ENCODE results near the gene CDC45.

Gene CDC45

DNA sequence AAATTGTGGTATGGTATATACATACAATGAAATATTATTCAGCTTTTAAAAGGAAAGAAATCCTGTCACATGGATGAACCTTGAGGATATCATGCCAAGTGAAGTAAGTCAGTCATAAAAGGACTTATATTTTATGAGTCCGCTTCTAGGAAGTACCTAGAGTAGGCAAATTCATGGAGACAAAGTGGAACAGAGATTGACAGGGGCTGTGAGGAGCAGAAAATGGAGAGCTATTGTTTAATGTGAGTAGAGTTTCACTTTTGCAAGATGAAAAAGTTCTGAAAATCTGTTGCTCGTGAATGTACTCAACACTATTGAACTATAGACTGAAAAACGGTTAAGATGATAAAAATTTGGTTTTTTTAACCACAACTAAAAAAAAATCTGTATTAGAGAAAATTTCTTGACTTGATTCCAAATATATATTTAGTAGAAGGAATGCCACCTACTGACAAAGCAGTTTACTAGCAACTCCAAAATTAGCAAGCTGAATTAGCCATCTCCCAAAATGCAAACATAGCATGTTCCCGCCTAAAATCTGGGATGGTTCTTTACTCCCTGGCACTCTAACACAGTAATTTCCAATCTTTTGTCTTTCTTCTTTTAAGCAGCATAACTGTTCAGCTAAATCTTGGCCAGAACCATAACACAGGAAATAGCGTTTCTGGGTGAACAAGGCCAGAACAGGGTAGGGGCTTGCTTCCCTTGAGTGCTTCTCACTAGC is 2.2 kb upstream of the CDC45 start:
- peak overlapping the region; percentile 90 to 93 for H3K4me3 ChIP-seq (replicated peaks in 1 of 2; ENCODE audit: low read depth in 2 of 2, low read length in 2 of 2)
- peak; percentile 41 to 50 for DNase-seq (ENCODE audit: low read depth in 2 of 2)
- TF ChIP-seq, protein P1, sequence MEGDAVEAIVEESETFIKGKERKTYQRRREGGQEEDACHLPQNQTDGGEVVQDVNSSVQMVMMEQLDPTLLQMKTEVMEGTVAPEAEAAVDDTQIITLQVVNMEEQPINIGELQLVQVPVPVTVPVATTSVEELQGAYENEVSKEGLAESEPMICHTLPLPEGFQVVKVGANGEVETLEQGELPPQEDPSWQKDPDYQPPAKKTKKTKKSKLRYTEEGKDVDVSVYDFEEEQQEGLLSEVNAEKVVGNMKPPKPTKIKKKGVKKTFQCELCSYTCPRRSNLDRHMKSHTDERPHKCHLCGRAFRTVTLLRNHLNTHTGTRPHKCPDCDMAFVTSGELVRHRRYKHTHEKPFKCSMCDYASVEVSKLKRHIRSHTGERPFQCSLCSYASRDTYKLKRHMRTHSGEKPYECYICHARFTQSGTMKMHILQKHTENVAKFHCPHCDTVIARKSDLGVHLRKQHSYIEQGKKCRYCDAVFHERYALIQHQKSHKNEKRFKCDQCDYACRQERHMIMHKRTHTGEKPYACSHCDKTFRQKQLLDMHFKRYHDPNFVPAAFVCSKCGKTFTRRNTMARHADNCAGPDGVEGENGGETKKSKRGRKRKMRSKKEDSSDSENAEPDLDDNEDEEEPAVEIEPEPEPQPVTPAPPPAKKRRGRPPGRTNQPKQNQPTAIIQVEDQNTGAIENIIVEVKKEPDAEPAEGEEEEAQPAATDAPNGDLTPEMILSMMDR (IDR thresholded peaks at IDR 0.05; ENCODE audit: low read depth, low read length) = peak; percentile 21

GRCh38 chr22:19478045-19478900 is 1.4 kb upstream of the CDC45 start:
- H3K4me3 ChIP-seq (replicated peaks in 1 of 2; ENCODE audit: low read depth in 2 of 2, low read length in 2 of 2) = peak overlapping the region; percentile 90 to 93
- TF ChIP-seq, protein P1 (IDR thresholded peaks at IDR 0.05; ENCODE audit: low read depth, low read length) = no peak
- DNase-seq (ENCODE audit: low read depth in 2 of 2) = peak in 1 of 2 donors; percentile 7

DNA sequence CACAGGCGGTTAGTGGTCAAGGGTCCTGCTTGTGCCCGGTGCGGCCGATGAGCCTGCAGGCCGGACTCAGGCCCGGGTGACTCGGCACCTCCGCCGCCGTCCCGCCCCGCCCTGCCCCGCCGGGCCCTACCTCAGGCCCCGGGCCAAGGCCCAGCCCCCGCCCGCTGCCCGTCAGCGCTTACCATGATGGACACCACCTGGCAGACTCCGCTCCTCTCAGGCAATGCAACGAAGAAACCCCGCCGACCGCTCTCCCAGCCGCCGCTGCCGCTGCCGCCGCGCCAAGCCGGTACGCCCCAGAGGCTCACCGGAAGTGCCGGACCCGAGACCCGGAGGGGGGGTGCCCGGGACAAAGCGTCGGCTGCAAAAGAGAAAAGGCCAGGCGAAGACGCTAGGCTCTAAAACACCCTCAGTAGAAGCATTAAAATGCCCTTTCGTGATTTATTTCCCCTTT is 792 bp upstream of the CDC45 start, which contains the start of gene UFD1:
Gene UFD1, minus strand, starts transcription at position 293 of the 454 bp plus-strand sequence. Its CDS starts 108 bp downstream, at position 185.
- peak; percentile 90 to 93 for DNase-seq (ENCODE audit: low read depth in 2 of 2)
- TF ChIP-seq, protein P1 (IDR thresholded peaks at IDR 0.05; ENCODE audit: low read depth, low read length) = no peak
- peak within 1 kb of the TSS; percentile 90 to 93 for H3K4me3 ChIP-seq (replicated peaks in 1 of 2; ENCODE audit: low read depth in 2 of 2, low read length in 2 of 2)

- no peak for DNase-seq (ENCODE audit: low read depth in 2 of 2)
- H3K4me3 ChIP-seq (replicated peaks in 1 of 2; ENCODE audit: low read depth in 2 of 2, low read length in 2 of 2) = peak overlapping the region; percentile 71 to 77
- TF ChIP-seq, protein P1 (IDR thresholded peaks at IDR 0.05; ENCODE audit: low read depth, low read length) = no peak
Measured at GRCh38 chr22:19480173-19480568, 451 bp downstream of the CDC45 start.

GRCh38 chr22:19480789-19481188 is 1.1 kb downstream of the CDC45 start:
- H3K4me3 ChIP-seq (replicated peaks in 1 of 2; ENCODE audit: low read depth in 2 of 2, low read length in 2 of 2) = no peak overlapping the region
- no peak for DNase-seq (ENCODE audit: low read depth in 2 of 2)
- TF ChIP-seq, protein P1 (IDR thresholded peaks at IDR 0.05; ENCODE audit: low read depth, low read length) = no peak

DNA sequence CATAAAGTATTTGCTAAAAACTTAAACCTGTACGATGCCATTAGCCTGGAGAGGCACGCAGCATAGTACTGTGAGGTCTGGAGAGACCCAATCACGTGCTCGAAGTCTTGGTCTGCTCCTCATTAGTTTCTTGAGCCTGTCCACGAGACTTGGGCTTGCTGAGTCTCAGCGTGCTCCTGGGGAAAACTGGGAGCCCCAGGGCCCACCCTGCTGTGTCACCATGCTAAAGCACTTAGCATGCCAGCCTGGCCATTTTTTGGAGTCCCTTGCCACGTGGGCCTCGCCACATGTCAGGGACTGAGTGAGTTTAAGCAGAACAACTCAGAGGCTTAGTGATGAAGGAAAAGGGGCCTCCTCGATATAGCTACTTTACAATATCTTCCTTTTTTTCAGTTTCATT is 2.6 kb downstream of the CDC45 start:
- H3K4me3 ChIP-seq (replicated peaks in 1 of 2; ENCODE audit: low read depth in 2 of 2, low read length in 2 of 2) = no peak overlapping the region
- no peak for DNase-seq (ENCODE audit: low read depth in 2 of 2)
- TF ChIP-seq, protein P1 (IDR thresholded peaks at IDR 0.05; ENCODE audit: low read depth, low read length) = no peak
